ENCODE measurements around the gene ZC3H18.
A peak's percentile ranks its signal among the peaks of the same experiment; 100 is the strongest.
"Not testable (repeated sequence)": the region's sequence is repeated elsewhere in the genome, so short reads cannot be mapped to it uniquely, and the experiment has no call there.

Gene ZC3H18

DNA sequence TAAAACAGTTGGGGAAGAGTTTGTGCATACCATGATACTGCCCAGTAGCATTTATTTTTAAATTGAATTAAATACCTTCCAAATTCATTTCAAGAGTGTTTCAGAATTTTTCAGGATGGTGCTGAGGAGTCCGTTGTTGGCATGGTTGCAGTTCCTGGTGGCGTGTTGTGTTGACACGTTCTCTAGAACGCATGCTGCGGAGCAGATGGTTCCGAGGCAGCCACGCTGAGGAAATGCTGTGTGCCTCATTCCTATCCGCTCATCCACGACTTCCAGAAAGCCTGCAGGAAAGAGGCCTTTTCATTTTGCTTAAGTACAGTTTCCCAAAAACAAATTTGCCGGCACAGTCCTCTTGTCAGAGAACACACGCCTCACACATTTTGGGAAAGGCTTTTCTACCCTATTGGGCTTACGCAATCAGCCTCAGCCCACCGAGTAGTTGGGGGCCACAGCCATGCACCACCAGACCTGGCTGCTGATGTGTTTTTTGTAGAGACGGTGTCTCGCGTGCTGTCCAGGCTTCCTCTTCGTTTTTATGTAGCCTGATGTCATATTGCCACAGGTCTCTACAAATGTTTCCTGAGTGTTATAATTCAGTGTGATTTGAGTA is 36.0 kb downstream of the ZC3H18 start:
- no peak for DNase-seq (ENCODE audit: low read depth in 1 of 2, low spot score in 1 of 2)
- no peak for TF ChIP-seq POLR2AphosphoS5 (IDR thresholded peaks at IDR 0.05; ENCODE audit: low read depth)
- TF ChIP-seq, protein P1, sequence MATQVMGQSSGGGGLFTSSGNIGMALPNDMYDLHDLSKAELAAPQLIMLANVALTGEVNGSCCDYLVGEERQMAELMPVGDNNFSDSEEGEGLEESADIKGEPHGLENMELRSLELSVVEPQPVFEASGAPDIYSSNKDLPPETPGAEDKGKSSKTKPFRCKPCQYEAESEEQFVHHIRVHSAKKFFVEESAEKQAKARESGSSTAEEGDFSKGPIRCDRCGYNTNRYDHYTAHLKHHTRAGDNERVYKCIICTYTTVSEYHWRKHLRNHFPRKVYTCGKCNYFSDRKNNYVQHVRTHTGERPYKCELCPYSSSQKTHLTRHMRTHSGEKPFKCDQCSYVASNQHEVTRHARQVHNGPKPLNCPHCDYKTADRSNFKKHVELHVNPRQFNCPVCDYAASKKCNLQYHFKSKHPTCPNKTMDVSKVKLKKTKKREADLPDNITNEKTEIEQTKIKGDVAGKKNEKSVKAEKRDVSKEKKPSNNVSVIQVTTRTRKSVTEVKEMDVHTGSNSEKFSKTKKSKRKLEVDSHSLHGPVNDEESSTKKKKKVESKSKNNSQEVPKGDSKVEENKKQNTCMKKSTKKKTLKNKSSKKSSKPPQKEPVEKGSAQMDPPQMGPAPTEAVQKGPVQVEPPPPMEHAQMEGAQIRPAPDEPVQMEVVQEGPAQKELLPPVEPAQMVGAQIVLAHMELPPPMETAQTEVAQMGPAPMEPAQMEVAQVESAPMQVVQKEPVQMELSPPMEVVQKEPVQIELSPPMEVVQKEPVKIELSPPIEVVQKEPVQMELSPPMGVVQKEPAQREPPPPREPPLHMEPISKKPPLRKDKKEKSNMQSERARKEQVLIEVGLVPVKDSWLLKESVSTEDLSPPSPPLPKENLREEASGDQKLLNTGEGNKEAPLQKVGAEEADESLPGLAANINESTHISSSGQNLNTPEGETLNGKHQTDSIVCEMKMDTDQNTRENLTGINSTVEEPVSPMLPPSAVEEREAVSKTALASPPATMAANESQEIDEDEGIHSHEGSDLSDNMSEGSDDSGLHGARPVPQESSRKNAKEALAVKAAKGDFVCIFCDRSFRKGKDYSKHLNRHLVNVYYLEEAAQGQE (IDR thresholded peaks at IDR 0.05; ENCODE audit: insufficient replicate concordance, low read depth) = no peak
- TF ChIP-seq GABPA (IDR thresholded peaks at IDR 0.05; ENCODE audit: low read depth) = no peak
- no peak for TF ChIP-seq SPI1 (IDR thresholded peaks at IDR 0.05; ENCODE audit: borderline replicate concordance, low read depth)
- TF ChIP-seq, protein P2, sequence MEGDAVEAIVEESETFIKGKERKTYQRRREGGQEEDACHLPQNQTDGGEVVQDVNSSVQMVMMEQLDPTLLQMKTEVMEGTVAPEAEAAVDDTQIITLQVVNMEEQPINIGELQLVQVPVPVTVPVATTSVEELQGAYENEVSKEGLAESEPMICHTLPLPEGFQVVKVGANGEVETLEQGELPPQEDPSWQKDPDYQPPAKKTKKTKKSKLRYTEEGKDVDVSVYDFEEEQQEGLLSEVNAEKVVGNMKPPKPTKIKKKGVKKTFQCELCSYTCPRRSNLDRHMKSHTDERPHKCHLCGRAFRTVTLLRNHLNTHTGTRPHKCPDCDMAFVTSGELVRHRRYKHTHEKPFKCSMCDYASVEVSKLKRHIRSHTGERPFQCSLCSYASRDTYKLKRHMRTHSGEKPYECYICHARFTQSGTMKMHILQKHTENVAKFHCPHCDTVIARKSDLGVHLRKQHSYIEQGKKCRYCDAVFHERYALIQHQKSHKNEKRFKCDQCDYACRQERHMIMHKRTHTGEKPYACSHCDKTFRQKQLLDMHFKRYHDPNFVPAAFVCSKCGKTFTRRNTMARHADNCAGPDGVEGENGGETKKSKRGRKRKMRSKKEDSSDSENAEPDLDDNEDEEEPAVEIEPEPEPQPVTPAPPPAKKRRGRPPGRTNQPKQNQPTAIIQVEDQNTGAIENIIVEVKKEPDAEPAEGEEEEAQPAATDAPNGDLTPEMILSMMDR (IDR thresholded peaks at IDR 0.05; ENCODE audit: insufficient read depth, low read length) = no peak
- Histone ChIP-seq H3K27me3 (ENCODE audit: insufficient read depth, poor library complexity, severe bottlenecking) (no peaks in the 10 kb centered on the region), H3K27ac (replicated peaks) (peak overlapping the region; percentile 54; the same call in 1 of the 2 replicates), H3K4me3 (replicated peaks; ENCODE audit: insufficient read depth, low read length) (no peak overlapping the region)

DNA sequence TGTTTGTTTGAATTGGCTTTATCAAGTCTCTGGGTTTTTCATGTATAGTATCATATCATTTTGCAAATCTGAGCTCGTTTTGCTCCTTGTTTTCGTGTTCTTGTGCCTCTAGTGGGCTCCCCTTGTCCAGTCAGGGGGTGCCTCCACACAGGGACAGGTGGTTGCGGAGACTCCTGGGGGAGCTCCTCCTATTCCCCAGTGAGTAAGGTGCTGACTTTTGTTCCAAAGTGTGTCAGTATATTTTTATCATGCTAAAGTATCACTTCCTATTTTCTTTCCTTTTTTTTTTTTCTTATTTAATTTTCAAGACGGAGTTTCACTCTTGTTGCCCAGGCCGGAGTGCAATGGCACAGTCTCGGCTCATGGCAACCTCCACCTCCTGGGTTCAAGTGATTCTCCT is 37.9 kb downstream of the ZC3H18 start:
- DNase-seq (ENCODE audit: low read depth in 1 of 2, low spot score in 1 of 2) = no peak
- Histone ChIP-seq H3K4me3 (replicated peaks; ENCODE audit: insufficient read depth, low read length) (no peak overlapping the region), H3K27ac (replicated peaks) (no peak overlapping the region), H3K27me3 (ENCODE audit: insufficient read depth, poor library complexity, severe bottlenecking) (no peaks in the 10 kb centered on the region)
- TF ChIP-seq, protein P2 (IDR thresholded peaks at IDR 0.05; ENCODE audit: insufficient read depth, low read length) = no peak
- TF ChIP-seq, protein P1 (IDR thresholded peaks at IDR 0.05; ENCODE audit: insufficient replicate concordance, low read depth) = no peak
- TF ChIP-seq SPI1 (IDR thresholded peaks at IDR 0.05; ENCODE audit: borderline replicate concordance, low read depth) = no peak
- TF ChIP-seq POLR2AphosphoS5 (IDR thresholded peaks at IDR 0.05; ENCODE audit: low read depth) = no peak

DNA sequence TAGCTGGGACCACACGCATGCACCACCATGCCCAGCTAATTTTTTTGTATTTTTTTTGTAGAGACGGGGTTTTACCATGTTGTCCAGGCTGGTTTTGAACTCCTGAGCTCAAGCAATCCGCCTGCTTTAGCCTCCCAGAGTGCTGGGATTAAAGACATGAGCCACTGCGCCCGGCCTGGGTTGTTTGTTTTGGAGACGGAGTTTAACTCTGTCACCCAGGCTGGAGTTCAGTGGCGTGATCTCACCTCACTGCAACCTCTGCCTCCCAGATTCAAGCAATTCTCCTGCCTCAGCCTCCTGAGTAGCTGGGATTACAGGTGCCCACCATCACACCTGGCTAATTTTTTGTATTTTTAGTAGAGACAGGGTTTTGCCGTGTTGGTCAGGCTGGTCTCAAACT is 39.2 kb downstream of the ZC3H18 start:
- H3K4me3 ChIP-seq (replicated peaks; ENCODE audit: insufficient read depth, low read length); DNase-seq (ENCODE audit: low read depth in 1 of 2, low spot score in 1 of 2); H3K27ac ChIP-seq (replicated peaks); H3K27me3 ChIP-seq (ENCODE audit: insufficient read depth, poor library complexity, severe bottlenecking): not testable (repeated sequence)

DNA sequence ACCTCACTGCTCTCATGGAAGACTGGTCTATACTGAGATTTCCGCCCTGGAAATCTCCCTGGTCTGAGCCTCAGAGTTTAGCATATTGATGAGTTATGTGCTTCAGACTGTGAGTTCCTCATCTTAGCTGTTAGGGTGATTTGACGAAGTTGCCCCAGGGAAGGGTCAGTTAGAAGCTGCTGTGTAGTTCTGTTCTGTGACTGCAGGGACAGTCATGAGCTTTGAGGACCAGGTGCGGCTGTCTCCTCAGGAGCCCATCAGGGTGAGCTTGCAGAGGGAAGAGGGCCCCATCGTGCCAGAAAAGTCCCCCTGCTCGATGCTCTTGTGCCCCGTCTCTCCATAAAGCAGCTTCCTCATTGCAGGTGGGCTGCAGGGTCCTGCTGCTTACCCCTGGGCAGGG is 39.9 kb downstream of the ZC3H18 start:
- TF ChIP-seq, protein P2 (IDR thresholded peaks at IDR 0.05; ENCODE audit: insufficient read depth, low read length) = no peak
- TF ChIP-seq, protein P1 (IDR thresholded peaks at IDR 0.05; ENCODE audit: insufficient replicate concordance, low read depth) = no peak
- TF ChIP-seq GABPA (IDR thresholded peaks at IDR 0.05; ENCODE audit: low read depth) (no peak), POLR2AphosphoS5 (IDR thresholded peaks at IDR 0.05; ENCODE audit: low read depth) (no peak), SPI1 (IDR thresholded peaks at IDR 0.05; ENCODE audit: borderline replicate concordance, low read depth) (no peak)
- H3K4me3 ChIP-seq (replicated peaks; ENCODE audit: insufficient read depth, low read length) = no peak overlapping the region
- no peak for DNase-seq (ENCODE audit: low read depth in 1 of 2, low spot score in 1 of 2)
- no peaks in the 10 kb centered on the region for H3K27me3 ChIP-seq (ENCODE audit: insufficient read depth, poor library complexity, severe bottlenecking)
- no peak overlapping the region for H3K27ac ChIP-seq (replicated peaks)

Data from HL-60 (cell line).